Activated CD4-positive, alpha-beta T cell treated with anti-CD3 and anti-CD28 coated beads for 4 hours (primary cell): Measurements from ENCODE around the gene ATG9B.

Experiments used
- DNase-seq, 2 donors: peaks; one replicate each; pipeline ENCODE4 v3.0.0-alpha.2; 2020

ATG9B gene

DNA sequence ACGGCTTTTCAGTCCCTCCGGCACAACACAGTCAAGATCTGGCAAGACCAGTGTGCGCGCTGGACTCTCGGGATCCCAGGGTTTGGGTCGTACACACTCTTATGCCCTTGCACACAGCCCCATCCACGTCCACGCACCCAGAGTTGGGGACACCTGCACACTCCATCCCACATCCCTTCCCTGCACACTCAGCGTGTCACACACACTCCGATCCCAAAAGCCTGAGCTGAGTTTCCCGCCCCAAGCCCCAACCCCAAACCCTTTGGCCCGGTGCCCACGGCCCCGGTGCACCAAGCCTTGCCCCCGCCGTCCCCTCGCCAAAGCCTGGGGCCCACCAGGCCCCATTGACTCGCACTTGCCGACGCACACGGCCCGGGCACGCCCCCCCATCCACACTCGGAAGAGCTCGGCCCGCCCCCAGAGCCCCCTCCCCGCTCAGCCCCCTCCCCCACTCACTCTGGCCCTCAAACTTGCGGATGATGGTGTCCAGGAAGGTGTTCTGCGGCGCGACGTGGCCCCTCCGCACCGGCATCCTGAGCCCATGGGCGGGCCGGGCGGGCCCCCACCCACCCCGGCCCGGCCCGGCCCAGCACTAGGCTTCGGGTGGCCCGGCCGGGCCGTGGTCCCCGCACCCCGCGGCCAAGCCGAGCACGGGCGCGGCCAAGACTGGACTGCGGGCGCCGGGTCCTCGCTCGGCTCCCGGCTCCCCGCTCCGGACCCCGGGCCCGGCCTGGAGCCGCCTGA lies 46.7 kb downstream of the ATG9B start:
- DNase-seq, result no peak

DNA sequence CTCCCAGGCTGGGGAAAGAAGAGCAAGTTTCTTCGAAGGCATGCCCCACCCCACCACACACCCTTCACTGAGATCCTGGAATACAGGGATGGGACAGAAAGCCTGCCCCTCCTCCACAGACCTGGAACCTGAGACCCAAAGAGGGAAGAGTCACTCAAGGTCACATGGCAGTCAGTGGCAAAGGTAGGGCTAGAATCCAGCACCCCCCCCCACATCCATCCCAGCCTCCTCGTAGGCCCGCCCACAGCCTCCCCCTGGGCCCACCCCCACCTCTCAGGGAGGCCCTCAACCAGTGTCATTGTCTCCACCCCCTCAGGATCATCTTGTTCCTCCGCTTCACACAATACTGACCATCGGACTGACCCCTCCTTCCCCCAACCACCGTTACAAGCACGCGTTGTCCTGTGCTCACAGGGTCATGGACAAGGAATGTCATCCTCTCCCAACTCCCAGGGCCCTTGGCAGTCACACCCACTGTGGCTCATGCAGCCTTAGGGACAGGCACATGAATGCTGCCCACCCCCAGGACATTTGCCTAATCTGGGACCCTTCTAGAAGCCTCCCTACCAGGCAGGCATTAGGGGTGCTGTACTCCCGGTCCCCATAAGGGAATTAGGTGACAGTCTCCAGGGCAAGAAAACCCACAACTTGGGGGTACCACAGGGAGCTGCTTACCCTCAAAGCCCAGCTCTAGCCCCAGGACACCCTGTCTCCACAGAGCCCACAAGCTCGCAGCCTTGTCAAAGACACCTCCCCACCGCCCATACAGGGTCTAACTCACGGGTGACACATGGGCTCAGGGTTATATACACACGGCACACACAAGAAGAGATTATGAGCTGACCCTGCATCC lies 47.5 kb downstream of the ATG9B start:
- no peak for DNase-seq

DNA sequence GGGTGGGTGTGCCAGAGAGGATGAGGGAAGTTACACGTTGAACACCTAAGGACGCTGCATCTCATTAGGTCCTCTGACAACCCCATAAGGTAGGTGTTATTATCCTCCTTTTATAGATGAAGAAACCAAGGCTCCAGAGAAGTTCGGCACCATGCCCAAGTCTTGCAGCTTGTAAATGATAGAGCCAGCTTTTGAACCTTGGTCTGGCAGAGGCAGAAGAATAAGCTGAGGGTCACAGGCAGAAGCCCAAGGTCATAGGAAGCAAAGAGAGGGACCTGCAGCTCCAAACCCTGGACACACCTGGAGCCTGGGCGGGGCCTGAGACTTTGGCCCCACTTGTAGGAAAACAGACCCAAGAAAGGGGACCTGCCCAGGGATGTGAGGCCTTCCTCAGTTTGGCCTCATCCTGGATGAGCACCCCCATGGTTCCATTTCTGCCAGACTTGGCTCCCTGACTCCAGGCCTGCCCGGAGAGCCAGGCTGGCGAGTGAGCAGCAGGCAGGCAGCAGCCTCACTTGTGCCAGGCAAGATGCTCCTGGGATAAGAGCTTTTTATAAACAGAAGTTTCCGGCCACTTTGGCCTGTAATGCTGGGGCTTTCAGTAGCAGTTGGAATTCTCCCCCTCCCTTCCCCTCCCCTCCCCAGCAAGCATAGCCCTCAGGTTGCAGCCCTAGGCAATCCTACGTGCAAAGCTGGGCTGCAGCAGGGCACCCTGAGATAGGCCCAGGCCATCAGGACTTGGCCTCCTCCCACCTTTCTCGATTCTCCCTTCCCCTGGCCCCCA lies 48.6 kb downstream of the ATG9B start:
- DNase-seq, result no peak

DNA sequence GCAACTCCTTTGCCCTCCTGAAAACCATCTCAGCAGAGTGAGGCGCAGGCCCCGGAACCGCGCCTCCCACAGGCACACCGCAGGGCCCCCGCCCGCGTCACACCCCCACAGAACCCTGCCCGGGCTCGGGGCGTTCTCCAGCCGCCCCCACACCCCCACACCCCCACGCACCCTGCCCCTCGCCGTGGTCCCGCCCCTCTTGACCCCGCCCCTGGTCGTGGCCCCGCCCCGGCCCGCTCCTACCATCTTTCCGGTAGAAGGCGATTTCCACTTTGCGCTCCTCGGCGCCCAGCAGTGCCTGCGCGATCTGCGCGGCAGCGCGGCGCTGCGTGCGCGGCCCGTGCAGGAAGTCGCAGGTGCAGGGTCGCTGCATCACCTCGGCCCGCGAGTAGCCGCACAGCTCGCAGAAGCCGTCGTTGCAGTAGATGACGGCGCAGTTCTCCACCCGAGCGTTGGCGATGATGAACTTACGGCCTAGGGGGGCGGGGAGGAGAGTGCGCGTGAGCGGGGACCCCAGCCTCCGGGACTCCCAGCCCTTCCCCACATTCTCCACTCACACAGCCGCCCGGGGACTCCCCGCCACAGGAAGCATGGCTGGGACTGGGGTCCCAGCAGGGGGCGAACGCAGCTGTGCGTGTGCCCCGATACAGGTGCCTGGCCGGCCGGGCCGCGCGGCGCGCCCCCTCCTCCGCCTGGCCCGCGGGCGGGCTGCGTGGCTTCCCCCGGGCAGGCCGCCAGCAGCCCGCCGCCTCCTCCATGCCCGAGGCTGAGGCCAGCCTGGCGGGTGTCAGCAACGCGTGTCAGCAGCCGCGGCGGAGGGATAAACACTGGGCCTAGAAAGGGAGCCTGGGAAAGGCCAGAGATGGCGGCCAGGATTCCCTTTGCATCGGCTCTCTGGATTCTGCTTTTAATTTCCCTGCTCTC lies 49.6 kb downstream of the ATG9B start:
- peak; percentile 86 to 87 for DNase-seq

DNA sequence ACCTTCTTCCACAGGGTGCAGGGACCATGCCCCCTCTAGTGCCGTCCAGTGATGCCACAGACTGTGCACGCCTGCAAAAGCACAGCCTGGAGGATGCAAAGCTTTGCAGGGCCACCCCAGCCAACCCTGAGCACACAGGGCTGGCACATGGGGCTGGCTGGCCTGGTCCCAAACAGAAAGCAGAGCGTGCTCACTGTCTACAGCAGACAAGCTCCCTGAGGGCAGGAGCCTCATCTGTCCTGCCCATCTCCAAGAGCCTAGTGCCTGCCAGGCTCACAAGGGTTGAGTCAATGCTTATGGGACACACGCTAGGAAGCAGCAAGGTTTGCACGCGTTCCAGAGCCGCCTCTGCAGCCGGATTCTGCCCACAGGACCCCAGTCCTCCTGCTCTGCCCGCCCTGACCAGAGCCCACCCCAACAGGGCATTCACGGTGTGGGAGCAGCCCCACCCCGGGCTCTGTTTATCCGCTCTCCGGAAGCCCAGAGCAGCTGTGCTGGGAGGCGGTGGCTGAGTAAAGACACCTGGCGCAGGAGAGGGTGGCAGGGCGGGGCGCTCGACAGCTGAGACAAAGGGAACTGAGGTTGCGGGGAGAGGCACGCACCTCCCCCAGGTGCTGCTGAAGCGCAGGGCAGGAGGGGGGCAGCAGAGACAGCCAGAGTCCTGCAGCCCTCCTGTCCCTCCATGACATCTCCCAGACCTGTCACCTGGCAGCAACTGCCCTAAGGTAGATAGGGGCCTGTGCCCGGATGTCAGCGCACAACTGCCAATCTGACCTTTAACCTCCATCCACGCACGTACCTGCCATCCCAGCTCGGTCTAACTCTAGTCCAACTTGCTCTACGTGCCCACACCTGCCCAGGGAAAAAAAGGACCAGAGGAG lies 50.5 kb downstream of the ATG9B start:
- DNase-seq, result peak in 1 of 2 donors; percentile 27

DNA sequence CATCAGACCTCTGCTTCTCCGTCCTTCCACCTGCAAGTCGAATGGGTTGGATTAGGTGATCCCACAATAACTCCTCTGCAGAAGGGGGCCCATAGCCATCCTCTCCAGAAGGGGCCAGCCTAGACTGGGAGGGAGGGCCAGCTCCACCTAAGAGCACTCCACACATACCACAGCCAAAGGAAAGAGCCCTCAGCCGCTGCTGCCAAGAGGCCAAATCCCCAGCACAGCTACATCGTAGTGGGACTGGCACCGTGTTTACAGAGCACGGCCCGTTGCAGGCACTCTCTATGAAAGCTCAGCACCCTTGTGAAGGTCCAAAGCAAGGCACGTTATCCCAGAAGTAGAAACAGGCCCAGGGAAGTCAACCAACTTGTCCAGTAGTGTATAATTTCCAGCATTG lies 51.6 kb downstream of the ATG9B start:
- DNase-seq, result no peak

DNA sequence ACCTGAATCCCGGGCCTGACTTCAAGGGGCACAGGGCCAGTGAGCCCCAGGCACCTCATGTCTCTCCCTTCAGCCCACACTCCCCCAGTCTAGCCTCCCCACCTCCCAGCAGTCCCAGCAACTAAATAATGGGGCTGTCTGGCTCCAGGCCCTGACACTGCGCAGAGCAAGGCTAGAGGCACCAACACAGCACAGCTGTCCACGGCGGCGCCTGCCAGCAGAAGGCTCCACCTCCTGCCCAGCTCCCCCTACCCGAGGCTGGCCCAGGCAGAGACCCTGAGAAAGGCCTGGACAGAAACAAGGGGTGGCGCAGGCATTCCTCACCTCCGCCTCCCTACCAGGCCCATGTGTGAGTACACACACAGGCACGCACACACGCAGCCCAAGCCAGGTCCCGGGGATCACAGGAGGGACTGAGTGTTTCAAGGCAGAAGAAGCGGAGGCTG lies 52.2 kb downstream of the ATG9B start:
- no peak for DNase-seq

DNA sequence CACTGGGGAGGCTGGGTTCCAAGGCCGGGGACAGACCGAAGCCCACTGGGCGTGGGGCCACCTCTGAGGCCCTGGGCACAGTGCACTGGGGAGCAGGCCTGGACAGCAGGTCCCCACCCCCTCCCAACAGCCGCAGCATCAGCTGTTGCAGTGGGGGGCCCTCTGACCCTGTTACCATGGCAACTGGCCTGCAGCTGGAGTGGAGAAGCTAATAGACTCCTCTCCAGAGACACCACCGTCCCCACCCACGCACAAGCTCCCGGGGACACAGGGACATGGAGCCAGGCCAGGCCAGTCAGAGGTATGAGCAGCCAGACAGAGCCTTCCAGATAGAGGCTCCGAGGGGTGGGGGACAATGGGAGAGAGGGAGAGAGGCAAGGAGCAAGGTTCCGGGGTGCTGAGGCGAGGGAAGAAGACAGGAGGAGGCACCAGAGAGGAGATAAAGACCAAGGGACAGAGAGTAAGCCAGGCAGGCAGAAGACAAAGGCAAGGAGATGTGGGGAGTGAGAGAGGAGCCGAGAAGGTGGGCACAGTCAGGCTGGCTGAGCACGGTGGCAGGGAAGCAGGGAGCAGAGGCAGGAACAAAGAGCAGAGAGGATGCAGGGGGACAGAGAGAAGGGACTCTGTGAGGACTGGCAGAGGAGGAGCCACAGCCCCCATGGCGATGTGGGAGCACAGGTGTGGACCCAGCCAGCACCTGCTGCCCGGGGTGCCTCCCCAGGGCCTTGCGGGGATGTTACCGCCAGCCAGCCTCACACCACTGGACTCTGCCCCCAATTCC lies 52.9 kb downstream of the ATG9B start:
- no peak for DNase-seq

DNA sequence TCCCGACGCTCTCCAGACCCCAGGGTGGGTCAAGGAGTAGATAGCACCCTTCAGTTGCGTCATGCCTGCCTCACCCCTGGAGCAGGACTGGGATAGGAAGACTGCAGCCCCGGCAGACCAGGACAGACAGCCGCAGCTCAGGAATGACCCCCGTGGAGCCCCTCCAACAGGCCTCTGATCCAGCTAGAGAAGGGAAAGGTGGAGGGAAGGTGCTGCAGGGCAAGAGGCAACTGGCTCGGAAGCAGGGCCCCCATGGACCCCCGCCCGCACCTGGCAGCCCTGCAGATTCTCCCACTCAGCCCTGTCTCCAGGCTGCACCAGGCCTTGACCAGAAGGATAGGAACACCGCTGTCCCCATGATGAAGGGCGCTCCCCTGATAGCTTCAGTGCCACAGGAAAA lies 53.9 kb downstream of the ATG9B start:
- no peak for DNase-seq

DNA sequence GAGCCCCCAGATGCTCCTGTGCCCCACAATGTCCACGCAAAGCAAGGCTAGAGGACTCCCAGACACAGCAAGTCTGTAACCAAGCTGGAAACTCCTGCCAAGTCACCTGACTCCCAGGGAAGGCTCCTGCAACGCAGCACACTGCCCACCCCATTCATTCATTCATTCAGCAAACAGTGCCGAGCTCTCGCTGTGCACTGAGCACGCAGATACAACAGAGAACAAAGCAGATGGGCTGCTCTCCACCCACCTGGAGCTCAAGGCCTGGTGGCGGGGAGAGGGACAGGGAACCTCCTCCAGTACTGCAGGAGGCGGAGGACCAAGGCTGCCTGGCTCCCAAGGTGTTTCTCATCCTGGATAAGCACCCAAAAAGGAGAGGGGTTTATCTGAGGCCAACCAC lies 54.8 kb downstream of the ATG9B start:
- DNase-seq, result no peak

DNA sequence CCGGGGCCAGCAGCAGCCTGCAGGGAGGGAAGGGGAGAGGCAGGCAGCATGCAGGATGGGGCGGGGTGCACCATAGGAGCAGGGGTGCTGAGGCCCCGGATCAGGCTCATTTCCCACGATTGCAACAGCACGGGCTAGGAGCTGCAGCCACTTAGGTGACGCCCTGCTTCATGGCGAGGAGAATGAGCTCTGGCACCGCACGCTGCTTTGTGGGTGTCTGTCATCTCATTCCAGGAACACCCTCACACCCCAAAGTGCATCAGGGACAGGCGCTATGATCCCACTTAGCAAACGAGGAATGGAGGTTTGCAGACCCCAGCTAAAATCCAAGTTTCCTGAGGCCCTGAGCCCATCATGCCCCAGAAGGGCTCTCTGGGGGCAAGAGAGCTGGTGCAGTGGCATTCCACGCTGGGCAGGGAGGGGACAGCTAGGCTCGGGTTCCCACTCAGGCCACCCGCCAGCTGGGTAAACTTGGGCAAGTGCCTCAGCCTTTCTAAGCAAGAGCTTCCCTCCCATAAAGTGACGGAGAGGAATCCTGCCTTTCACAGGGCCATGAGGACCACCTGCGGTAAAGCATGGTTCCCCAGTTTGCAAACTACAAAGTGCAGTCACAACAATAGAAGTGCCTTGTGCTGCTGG lies 55.4 kb downstream of the ATG9B start:
- no peak for DNase-seq

DNA sequence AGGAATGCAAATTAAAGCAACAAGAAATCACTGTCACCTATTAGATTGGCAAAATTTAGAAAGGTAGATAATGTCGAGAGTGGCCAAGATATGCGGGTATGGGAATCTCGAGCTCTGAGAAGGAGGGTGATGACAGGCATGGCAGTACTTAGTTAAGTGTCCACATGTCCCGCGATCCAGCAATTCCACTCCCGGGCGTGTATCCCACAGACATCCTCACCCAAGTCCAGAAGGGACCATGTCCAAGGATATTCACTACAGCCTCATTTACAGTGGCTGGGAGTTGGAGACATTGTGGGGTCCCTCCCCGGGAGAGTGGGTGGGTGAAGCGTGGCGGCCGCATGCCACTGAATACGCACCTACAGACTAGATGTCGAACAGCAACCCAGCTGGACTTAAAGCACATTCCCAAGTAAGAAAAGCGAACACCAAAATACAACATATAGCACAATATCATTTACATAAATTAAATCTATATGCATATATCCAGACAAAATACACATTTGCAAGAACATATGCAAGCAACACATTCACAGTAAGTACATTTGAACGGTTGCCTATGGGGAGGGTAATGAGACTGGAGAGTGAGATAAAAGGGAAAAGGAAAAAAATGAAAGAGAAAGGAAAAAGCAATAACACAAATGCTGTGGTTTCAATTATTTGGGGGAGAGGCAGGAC lies 56.1 kb downstream of the ATG9B start:
- DNase-seq, result no peak

DNA sequence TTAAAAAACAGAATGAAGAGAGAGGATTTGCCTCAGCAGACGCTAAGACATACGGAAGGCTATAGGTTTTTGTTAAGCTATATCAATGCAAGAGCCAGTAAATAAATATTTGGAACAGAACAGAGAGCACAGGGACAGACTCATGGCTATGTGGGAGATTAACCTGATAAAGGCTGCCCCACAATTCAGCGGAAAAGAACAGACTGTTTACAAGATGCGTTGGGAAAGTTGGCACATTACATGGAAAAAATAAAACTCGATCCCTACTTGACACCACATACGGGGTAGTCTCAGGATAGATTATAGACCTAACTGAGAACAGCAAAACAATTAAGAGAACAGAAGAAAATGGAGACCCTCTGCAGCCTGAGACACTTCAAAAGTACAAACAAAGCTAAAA lies 56.9 kb downstream of the ATG9B start:
- no peak for DNase-seq

DNA sequence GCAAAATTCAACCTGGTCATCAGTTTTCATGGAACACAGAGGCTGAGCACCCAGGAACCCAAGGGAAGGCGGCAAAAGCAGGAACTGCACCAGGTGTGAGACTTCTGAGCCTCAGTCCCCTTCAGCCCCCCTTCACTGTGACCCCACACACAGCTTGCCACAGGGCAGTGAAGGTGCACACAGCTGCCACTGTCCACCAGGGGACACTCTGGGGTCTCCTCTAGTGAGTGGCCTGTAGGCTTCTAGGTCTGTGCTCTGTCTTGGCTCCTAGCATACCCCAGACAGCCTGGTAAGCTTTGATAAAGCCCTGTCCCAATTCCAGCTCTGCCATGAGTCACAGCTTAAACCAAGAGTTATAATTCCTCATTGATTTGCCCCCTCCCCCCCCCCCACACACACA lies 58.3 kb downstream of the ATG9B start:
- no peak for DNase-seq

DNA sequence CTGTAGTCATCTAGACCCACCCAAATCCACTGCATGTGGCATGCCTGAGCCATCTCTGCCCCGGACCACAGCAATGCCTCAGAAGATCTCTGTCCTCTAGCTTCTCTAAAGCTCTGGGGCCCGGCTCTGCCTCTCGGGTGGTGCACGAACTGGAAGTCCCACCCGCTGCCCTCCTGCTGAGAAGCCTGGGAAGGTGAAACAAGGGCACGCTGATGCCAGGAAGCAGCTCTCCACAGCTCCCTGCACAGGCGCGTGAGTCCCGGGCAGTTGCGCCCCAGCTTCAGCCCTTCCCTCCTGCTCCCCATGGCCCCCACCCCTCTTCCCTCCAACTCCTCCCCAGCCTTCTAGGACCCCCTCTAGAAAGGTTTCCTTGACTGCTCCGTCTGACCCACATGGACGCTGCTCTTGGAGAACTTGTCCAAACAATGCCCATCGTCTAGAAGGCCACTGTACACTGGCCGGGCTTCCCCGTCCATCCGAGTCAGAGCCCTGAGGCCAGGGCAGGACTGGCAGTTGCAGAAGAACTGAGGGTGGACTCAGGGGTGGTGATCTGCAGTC lies 58.9 kb downstream of the ATG9B start:
- no peak for DNase-seq
